K562 (cell line): ENCODE results near the gene ATAD2B.

Source experiments
- POLR2A ChIP-seq: fragments of 450-650 bp; conservative IDR thresholded peaks from 2 replicates; pipeline ENCODE4 v1.6.1; 2016
- ZNF561 ChIP-seq: fragments of 450-650 bp; formaldehyde crosslinking; conservative IDR thresholded peaks from 2 replicates; pipeline ENCODE4 v1.4.0; 2020; ENCODE audit warnings: mild to moderate bottlenecking, moderate library complexity
- TF ChIP-seq, protein P1 (sequence below): sonication (generic); formaldehyde crosslinking; IDR thresholded peaks from 2 replicates; pipeline ENCODE4 v1.8.0; 2023; ENCODE audit warnings: missing genetic modification reagents, mild to moderate bottlenecking, borderline replicate concordance

DNA sequence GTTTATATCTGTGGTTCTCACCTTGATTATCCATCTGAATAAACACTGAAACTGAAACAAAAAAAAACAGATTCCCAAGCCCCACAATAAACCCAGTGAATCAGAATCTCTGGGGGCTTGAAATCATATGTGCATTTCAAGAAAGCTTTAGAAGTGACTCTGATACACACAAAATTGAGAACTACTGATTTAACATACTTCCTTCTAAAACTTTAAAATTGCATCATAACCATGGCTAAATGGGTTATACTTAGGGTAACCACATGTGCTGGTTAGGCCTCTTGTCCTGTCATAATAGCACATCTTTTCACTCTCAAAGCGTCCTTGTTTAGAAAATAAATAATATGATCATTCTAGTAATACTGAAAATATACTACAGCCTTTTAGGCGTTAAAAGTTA, 100.9 kb downstream of the ATAD2B start:
- TF ChIP-seq, protein P1, sequence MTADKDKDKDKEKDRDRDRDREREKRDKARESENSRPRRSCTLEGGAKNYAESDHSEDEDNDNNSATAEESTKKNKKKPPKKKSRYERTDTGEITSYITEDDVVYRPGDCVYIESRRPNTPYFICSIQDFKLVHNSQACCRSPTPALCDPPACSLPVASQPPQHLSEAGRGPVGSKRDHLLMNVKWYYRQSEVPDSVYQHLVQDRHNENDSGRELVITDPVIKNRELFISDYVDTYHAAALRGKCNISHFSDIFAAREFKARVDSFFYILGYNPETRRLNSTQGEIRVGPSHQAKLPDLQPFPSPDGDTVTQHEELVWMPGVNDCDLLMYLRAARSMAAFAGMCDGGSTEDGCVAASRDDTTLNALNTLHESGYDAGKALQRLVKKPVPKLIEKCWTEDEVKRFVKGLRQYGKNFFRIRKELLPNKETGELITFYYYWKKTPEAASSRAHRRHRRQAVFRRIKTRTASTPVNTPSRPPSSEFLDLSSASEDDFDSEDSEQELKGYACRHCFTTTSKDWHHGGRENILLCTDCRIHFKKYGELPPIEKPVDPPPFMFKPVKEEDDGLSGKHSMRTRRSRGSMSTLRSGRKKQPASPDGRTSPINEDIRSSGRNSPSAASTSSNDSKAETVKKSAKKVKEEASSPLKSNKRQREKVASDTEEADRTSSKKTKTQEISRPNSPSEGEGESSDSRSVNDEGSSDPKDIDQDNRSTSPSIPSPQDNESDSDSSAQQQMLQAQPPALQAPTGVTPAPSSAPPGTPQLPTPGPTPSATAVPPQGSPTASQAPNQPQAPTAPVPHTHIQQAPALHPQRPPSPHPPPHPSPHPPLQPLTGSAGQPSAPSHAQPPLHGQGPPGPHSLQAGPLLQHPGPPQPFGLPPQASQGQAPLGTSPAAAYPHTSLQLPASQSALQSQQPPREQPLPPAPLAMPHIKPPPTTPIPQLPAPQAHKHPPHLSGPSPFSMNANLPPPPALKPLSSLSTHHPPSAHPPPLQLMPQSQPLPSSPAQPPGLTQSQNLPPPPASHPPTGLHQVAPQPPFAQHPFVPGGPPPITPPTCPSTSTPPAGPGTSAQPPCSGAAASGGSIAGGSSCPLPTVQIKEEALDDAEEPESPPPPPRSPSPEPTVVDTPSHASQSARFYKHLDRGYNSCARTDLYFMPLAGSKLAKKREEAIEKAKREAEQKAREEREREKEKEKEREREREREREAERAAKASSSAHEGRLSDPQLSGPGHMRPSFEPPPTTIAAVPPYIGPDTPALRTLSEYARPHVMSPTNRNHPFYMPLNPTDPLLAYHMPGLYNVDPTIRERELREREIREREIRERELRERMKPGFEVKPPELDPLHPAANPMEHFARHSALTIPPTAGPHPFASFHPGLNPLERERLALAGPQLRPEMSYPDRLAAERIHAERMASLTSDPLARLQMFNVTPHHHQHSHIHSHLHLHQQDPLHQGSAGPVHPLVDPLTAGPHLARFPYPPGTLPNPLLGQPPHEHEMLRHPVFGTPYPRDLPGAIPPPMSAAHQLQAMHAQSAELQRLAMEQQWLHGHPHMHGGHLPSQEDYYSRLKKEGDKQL (CRISPR knock-in tag), result no peak
- TF ChIP-seq POLR2A (no peak), ZNF561 (CRISPR knock-in tag) (no peak)
